DOHH2 (cell line): ENCODE data around the gene TTC16.
A peak's percentile ranks its signal among the peaks of the same experiment; 100 is the strongest.

Experiments used
- H3F3A ChIP-seq: fragments of 200-600 bp; sonication (generic), shearing (Covaris generic); 2 replicates; pipeline ENCODE4 v1.6.0; 2016; ENCODE audit warnings: antibody characterized with exemption, mild to moderate bottlenecking; ENCODE audit not compliant: control insufficient read depth, insufficient read depth
- H3K27ac ChIP-seq: fragments of 200-600 bp; sonication (generic); 2 replicates; pipeline ENCODE4 v1.5.1; 2014; ENCODE audit warnings: low read depth, mild to moderate bottlenecking, low read length, moderate library complexity
- H3K27me3 ChIP-seq: fragments of 200-600 bp; sonication (generic); 2 replicates; pipeline ENCODE4 v1.6.1; 2014; ENCODE audit warnings: mild to moderate bottlenecking, low read length, mixed read lengths; ENCODE audit not compliant: control insufficient read depth
- H3K36me3 ChIP-seq: fragments of 200-600 bp; sonication (generic); 2 replicates; pipeline ENCODE4 v1.6.1; 2014; ENCODE audit warnings: mild to moderate bottlenecking, low read length, moderate library complexity, mixed read lengths; ENCODE audit not compliant: control insufficient read depth
- H3K4me1 ChIP-seq: fragments of 200-600 bp; sonication (generic); 2 replicates; pipeline ENCODE4 v1.6.1; 2014; ENCODE audit warnings: mild to moderate bottlenecking, low read length, mixed read lengths; ENCODE audit not compliant: control insufficient read depth
- H3K4me2 ChIP-seq: fragments of 200-600 bp; sonication (generic); 2 replicates; pipeline ENCODE4 v1.6.0; 2014; ENCODE audit warnings: mild to moderate bottlenecking, low read length, moderate library complexity
- H3K4me3 ChIP-seq: fragments of 200-600 bp; sonication (generic); 2 replicates; pipeline ENCODE4 v1.5.1; 2014; ENCODE audit warnings: mild to moderate bottlenecking, low read length, mixed read lengths
- H3K79me2 ChIP-seq: fragments of 200-600 bp; sonication (generic); 2 replicates; pipeline ENCODE4 v1.6.1; 2014; ENCODE audit warnings: mild to moderate bottlenecking, low read length, mixed read lengths; ENCODE audit not compliant: control insufficient read depth
- H3K9me2 ChIP-seq: fragments of 200-600 bp; sonication (generic); replicated peaks from 2 replicates; pipeline ENCODE4 v1.6.1; 2014; ENCODE audit warnings: mild to moderate bottlenecking, low read length, mixed read lengths; ENCODE audit not compliant: control insufficient read depth
- H3K9me3 ChIP-seq: fragments of 200-600 bp; sonication (generic); 2 replicates; pipeline ENCODE4 v1.6.1; 2014; ENCODE audit warnings: antibody characterized with exemption, low read length, mixed read lengths; ENCODE audit not compliant: control insufficient read depth, insufficient read depth
- H4K20me1 ChIP-seq: fragments of 200-600 bp; sonication (generic); 2 replicates; pipeline ENCODE4 v1.6.0; 2014; ENCODE audit warnings: low read depth, mild to moderate bottlenecking, antibody characterized with exemption, low read length, moderate library complexity; ENCODE audit not compliant: control insufficient read depth, insufficient read depth
- CTCF ChIP-seq: fragments of 200-600 bp; sonication (generic); IDR thresholded peaks from one replicate; pipeline ENCODE4 v1.5.1; 2014; ENCODE audit warnings: antibody characterized with exemption, mild to moderate bottlenecking, low read depth, low read length; ENCODE audit not compliant: poor library complexity, severe bottlenecking
- EZH2phosphoT487 ChIP-seq: fragments of 200-600 bp; sonication (generic); IDR thresholded peaks from 2 replicates; pipeline ENCODE4 v1.6.1; 2017; ENCODE audit warnings: borderline replicate concordance, mild to moderate bottlenecking, antibody characterized with exemption, low read length, moderate library complexity, mixed read lengths

The TTC16 gene

GRCh38 chr9:127732444-127732843, 16.6 kb downstream of the TTC16 start:
- Histone ChIP-seq H3K4me2 (no peak overlapping the region), H3K79me2 (no peaks in the 10 kb centered on the region), H3K27ac (no peak overlapping the region), H3K36me3 (no peaks in the 10 kb centered on the region), H3K9me2 (no peaks in the 10 kb centered on the region), H3K27me3 (no peaks in the 10 kb centered on the region), H3K4me3 (no peak overlapping the region), H3K9me3 (no peaks in the 10 kb centered on the region), H3F3A (no peaks in the 10 kb centered on the region), H4K20me1 (no peaks in the 10 kb centered on the region), H3K4me1 (peaks cover 17% of the 10 kb centered on the region)
- TF ChIP-seq EZH2phosphoT487 (no peak), CTCF (no peak)

- Histone ChIP-seq H3F3A (no peaks in the 10 kb centered on the region; the same call in 1 of the 2 replicates), H3K4me2 (peak overlapping the region; percentile 80; the same call in 1 of the 2 replicates), H3K79me2 (no peaks in the 10 kb centered on the region), H4K20me1 (no peaks in the 10 kb centered on the region), H3K27ac (no peak overlapping the region), H3K4me3 (no peak overlapping the region), H3K27me3 (no peaks in the 10 kb centered on the region), H3K9me3 (no peaks in the 10 kb centered on the region), H3K9me2 (no peaks in the 10 kb centered on the region), H3K4me1 (peaks cover 17% of the 10 kb centered on the region), H3K36me3 (no peaks in the 10 kb centered on the region)
- TF ChIP-seq EZH2phosphoT487: no peak
- no peak for TF ChIP-seq CTCF
These were observed 17.7 kb downstream of the TTC16 start for GRCh38 chr9:127733614-127734013.

GRCh38 chr9:127734247-127734746, 18.4 kb downstream of the TTC16 start:
- H3K4me3 ChIP-seq: peak overlapping the region; percentile 85
- H3K9me2 ChIP-seq: no peaks in the 10 kb centered on the region
- H3K4me2 ChIP-seq: peak overlapping the region; percentile 80
- no peaks in the 10 kb centered on the region for H3K36me3 ChIP-seq
- no peaks in the 10 kb centered on the region for H3K9me3 ChIP-seq
- H3K27ac ChIP-seq: no peak overlapping the region
- no peak for TF ChIP-seq CTCF
- no peak for TF ChIP-seq EZH2phosphoT487
- H3F3A ChIP-seq: no peaks in the 10 kb centered on the region; the same call in 1 of the 2 replicates
- no peaks in the 10 kb centered on the region for H4K20me1 ChIP-seq
- H3K27me3 ChIP-seq: no peaks in the 10 kb centered on the region
- peaks cover 17% of the 10 kb centered on the region for H3K4me1 ChIP-seq
- H3K79me2 ChIP-seq: no peaks in the 10 kb centered on the region
